Measurements from ENCODE around the gene PCDH15.

DNA sequence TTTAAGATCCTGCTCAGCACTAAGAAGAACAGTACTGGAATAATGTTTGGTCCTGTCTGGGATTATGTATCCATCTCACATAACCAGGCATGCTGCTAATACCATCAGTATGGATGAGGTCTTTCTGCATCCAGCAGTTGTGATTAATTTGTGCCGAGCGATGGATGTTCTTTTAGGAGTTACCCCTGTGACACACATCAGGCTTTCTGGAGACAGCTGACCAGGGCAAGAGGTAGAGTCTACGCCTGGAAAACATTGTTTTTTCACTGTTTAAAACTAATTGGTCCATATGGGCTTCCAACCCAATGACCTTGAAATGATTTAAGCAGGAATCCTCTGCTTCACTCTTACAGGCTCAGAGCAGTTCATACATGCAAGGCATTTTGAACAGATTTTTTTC, 603.0 kb downstream of the PCDH15 start:
- TF ChIP-seq, protein P1, sequence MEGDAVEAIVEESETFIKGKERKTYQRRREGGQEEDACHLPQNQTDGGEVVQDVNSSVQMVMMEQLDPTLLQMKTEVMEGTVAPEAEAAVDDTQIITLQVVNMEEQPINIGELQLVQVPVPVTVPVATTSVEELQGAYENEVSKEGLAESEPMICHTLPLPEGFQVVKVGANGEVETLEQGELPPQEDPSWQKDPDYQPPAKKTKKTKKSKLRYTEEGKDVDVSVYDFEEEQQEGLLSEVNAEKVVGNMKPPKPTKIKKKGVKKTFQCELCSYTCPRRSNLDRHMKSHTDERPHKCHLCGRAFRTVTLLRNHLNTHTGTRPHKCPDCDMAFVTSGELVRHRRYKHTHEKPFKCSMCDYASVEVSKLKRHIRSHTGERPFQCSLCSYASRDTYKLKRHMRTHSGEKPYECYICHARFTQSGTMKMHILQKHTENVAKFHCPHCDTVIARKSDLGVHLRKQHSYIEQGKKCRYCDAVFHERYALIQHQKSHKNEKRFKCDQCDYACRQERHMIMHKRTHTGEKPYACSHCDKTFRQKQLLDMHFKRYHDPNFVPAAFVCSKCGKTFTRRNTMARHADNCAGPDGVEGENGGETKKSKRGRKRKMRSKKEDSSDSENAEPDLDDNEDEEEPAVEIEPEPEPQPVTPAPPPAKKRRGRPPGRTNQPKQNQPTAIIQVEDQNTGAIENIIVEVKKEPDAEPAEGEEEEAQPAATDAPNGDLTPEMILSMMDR (conservative IDR thresholded peaks at IDR 0.05; ENCODE audit: low read length), result no peak
- no peak for TF ChIP-seq EZH2phosphoT487 (IDR thresholded peaks at IDR 0.05; ENCODE audit: borderline replicate concordance)

Measured in Loucy (cell line).